GM03348 (cell line): ENCODE results near the gene PEX5L.
"Not testable (repeated sequence)": the region's sequence is repeated elsewhere in the genome, so short reads cannot be mapped to it uniquely, and the experiment has no call there.

Experiments
- DNase-seq: peaks from one replicate; pipeline ENCODE4 v3.0.0; 2012; ENCODE audit warnings: low spot score

Gene PEX5L, protein sequence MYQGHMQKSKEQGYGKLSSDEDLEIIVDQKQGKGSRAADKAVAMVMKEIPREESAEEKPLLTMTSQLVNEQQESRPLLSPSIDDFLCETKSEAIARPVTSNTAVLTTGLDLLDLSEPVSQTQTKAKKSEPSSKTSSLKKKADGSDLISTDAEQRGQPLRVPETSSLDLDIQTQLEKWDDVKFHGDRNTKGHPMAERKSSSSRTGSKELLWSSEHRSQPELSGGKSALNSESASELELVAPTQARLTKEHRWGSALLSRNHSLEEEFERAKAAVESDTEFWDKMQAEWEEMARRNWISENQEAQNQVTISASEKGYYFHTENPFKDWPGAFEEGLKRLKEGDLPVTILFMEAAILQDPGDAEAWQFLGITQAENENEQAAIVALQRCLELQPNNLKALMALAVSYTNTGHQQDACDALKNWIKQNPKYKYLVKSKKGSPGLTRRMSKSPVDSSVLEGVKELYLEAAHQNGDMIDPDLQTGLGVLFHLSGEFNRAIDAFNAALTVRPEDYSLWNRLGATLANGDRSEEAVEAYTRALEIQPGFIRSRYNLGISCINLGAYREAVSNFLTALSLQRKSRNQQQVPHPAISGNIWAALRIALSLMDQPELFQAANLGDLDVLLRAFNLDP

DNA sequence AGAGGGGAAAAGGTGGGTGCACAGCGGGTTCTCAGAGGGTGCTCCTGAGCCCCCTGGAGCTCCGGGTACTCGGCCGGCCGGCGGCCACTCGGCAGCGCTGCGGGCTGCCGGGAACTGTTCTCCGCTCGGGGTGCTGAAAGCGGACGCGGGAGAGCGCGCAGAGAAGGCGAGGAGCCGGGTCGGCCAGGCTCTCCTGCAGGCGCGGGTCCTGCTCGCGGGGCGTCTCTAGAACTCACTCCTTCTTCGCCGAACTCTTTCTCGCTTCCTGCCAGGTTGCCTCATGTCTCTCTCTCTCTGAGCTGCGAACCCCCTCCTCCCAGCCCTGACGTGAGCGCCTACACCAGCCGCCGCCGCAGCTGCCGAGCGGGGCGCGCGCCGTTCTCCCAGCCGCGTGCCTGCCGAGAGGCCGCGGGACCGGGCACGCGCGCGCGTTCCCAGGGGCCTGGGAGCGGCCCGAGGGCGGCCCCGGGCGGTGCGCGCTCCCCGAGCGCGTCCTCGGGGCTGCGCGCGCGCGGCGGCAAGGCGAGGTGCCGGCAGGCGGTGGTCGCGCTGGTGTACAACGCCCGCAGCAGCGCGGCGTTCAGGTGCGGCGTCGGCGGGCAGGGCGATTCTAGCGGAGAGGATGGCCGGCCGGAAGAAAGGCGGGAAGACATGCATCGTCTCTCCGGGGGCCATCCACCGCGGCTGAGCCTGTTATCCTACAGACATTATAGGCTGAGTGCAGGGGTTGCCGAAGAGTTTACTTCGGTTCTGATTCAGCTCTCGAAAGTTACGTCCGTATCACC lies at the start of gene PEX5L:
TSS of gene PEX5L (minus strand) at position 267 of the 785 bp plus-strand sequence. CDS start 338 bp downstream, outside the sequence.
- peak; percentile 87 for DNase-seq

DNA sequence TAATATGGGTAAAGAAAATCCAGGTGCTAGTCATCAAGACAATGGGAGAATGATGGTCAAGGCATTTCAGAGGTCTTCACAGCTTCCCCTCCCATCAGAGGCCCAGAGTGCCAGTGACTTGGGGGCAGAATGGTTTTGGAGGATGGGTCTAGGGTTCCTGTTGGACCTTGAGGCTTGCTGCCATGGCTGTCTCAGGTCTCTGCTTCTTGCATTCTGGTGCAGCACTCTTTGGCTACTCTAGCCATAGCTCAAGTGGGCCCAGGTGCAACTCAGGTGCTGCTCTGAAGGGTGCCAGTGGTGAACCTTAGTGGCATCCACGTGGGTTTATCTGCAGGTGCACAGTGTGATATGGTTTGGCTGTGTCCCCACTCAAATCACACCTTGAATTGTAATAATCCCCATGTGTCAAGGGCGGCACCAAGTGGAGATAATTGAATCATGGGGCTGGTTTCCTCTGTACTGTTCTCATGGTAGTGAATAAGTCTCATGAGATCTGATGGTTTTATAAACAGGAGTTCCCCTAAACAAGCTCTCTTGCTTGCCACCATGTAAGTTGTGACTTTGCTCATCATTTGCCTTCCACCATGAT lies 48.5 kb upstream of the PEX5L start:
- no peak for DNase-seq

DNA sequence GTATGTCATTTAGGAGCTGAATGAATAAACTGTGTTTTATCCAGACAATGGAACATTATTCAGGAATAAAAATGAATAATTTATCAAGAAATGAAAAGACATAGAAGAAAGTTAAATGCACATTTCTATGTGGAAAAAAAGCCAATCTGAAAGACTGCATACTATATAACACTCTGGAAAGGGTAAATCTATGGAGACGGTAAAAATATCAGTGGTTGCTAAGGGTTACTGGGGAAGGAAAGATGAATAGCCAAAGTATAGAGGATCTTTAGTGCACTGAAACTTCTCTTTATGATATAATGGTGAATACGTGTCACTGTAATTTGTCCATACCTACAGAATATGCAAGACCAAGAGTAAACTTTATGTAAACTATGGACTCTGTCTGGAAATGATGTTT lies 46.0 kb upstream of the PEX5L start:
- DNase-seq, result no peak

DNA sequence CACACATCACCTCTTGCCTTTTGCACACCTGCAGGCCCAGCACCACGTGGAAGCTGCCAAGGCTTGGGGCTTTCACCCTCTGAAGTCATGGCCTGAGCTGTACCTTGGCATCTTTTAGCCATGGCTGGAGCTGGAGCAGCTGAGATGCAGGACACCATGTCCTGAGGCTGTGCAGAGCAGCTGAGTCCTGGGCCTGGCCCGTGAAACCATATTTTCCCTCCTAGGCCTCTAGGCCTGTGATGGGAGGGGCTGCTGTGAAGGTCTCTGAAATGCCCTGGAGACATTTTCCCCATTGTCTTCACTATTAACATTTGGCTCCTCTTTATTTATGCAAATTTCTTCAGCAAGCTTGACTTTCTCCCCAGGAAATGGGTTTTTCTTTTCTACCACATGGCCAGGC lies 41.9 kb upstream of the PEX5L start:
- DNase-seq, result no peak

DNA sequence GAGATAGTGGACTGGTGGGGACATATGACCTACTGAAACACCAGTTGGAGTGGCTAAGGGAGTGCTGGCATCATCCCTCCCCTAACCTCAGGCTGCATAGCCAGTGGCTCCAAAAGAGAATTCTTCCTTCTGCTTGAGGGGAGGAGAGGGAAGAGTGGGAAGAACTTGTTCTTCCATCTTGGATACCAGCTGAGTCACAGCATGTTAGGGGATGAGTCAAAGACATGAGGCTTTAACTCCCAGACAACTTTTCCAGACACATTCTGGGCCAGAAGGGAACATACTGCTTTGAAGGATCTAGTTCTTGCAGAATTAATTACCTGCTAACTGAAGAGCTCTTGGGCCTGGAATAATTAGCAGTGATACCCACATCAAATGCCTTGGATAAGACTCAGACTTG lies 36.8 kb upstream of the PEX5L start:
- no peak for DNase-seq

DNA sequence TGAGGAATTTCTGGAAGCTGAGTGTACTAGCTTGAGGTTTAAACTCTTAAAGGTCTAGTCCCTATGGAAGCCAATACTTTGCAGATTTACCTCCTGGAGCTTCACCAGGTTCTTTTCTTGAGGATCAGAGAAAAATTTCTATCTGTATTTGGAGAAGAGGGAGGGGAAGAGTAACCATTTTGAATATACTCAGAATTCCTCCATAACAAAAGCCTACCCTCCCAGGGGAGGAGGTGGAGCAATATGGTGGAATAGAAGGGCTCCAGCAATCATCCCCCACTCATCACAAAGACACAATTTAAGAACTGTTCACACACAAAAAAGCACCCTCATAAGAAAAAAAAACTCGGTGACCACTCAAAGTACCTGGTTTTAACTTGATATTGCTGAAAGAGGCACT lies 36.0 kb upstream of the PEX5L start:
- DNase-seq, result no peak

DNA sequence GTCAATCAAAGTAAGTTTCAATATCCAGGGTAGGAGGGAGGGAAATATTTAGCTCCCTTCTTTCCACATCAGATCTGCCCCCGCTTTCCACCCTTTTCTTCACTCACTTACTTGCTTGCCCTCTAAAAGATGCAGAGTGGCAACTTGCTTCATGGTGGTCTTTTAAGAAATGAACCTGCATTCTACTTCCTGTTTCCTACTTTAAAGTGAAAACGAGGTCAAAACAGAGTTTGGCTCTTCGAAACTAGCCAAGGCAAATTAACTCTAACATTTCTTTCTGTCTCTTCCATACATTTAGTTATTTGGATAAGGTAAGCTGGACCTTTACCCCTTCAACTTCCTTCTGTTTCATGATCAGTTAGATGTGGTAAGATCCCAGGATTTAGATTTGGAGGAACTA lies 34.2 kb upstream of the PEX5L start:
- no peak for DNase-seq

DNA sequence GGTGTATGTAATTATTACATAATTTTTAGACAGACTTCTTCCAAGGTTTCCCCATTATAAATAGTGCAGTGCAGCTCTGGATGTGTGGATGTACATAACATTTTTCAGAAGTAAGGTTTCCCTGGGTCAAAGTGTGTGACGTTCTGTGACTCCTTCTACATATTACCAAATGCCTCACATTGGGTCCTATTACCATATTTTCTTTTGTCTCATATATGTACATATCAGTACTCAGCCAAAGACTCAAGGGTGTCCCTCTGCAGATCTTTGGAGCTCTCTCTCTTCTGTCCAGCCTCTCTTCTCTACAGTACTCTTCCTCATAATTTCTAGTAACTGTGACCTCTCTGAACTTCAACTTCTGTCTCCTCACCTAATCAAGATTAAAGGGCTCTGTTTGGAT lies 31.3 kb upstream of the PEX5L start:
- DNase-seq, result no peak

DNA sequence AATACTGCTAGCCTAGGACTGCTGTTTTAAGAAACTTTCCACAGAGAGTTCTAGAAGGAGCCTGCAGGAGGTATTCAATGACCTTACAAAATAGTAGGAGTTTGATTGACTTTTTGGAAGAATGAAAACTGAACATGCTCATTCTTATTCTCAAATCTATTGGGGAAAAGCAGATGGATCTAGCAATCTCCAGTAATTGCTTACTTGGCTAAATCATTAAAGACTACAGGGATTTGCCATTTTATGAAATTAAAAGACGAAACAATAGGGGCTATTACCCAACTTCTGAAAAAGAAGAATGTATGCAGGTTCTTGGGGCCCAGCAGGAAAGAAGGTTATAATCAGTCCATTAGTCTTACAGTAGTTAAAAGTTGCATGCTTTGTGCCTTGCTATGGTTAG lies 29.9 kb upstream of the PEX5L start:
- DNase-seq, result no peak

DNA sequence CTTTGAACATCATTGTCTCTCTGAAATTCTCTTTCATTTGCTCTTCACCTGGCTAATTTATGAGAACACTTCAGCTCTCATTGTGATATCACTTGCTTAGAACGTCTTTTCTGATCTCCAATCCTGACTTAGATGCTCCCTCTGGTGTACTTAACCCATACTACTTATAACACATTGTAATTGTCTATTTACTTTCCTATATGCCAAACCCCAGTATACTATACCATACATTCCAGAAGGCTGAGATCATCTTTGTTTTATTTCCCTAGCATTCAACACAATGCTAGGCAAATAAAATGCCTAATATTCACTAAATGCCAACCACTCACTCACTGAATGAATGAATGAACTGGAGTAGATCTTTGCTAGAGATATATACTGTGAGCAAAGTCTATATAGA lies 27.0 kb upstream of the PEX5L start:
- no peak for DNase-seq

DNA sequence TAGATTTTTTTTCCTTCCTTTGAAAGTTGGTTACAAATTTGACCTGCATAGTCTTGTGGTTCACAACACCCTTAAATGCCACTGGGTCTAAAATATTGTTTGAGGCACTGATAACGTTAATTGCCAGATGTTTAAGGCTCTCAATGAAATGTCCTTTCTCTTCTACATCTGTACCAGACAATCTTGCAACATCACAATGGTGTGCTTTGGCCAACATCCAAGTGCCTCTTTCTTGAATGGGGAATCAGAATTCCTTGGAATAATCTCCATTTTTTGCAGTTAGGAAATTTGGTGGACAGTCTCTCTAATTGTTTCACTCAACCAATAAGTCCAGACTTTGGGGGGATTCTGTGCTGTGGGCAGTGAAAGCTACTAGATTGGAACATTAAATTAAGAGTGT lies 26.0 kb upstream of the PEX5L start:
- no peak for DNase-seq

DNA sequence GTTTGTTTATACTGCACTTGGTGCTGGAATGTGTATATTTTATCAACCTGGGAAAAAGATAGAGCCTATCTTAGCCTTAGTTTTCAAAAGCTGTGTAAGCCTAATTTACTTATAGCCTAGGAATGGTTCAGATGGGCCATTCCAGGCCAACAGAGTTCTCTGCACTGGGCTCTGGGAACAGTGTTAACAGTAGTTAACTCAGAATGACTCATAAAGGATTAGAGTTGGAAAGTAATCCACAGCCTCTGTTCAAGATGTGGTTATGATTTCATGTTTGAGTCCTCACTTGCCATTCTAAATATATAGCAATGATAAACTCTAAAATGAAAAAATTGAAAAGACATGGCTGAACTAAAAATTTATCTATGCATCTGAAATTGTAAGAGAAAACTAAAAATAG lies 22.6 kb upstream of the PEX5L start:
- peak; percentile 9 for DNase-seq

DNA sequence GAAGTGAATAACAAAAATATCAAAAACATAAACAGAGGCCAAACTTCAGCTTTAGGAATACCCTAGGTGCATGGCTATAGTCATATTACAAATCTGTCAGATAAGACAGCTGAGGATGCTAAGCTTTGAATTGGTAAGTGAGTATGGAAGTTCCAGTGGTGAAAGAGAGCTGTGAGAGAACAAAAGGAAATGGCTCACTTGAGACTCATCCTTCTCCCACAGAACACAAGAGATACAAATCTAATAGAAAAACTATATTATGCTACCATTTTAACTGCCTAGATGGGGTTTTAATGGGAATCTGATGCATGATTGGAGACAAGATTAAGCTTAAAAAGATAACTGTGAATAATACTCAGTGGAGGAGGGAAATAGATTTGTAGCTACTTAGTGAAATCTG lies 21.5 kb upstream of the PEX5L start:
- no peak for DNase-seq

DNA sequence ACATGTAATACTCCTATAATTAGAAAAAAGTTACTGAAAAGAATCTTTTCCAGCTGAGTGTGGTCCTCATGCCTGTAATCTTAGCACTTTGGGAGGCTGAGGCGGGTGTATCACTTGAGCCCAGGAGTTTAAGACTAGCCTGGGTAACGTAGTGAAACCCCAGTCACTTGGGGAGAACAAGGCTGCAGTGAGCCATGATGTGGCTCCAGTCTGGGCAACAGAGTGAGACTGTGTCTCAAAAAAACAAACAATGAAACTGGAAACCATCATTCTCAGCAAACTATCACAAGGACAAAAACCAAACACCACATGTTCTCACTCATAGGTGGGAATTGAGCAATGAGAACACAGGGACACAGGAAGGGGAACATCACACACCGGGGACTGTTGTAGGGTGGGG lies 18.9 kb upstream of the PEX5L start:
- not testable (repeated sequence) for DNase-seq

DNA sequence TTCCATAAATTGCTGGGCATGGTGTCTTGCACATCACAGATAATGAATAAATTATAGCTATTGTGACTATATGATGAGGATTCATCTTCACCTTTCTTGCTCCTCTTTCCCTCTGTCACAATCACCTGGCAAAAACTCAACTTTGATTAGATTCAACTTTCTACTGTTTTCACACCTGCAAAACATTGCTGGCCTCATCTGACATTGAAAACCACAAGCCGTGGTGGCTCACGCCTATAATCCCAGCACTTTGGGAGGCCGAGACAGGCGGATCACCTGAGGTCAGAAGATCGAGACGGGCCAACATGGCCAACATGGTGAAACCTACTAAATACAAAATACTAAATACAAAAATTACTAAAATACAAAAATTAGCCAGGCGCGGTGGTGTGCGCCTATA lies 12.7 kb upstream of the PEX5L start:
- DNase-seq, result no peak

DNA sequence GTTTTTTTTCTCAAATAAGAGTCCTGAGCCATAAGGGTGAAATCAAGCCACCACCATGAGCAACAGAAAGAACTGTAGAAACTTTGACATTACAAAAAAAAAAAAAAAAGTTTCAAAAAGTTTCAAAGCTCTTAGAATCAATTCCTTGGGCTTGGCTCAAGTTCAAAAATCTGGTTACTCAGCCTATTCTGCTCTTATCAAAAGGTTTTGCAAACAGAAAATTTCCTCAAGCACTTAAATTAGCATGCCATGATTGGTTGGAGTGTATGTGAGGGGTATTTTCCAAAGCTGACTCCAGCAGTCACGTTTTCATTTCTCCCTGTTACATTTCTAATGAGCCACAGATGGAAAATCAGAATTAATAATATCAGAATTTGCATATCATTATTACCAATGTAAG lies 12.1 kb upstream of the PEX5L start:
- peak; percentile 3 for DNase-seq

DNA sequence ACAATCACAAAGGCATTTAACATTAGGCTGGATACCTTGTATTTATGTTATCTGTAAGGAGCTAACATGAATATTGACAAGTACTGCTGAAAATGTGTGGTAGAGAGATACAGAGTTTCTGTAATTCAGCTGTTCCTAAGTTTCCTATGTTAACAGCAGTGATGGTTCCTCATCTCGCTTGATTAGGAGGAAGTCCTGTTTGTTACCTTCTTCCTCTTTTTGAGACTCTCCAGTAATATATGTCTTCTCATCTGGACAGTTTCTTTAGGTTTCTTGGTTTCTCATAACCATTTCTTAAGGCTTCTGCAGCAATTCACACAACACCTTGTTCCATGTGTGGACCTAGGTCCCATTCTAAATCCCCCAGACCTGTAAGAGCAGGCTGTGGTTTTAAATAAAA lies 11.4 kb upstream of the PEX5L start:
- DNase-seq, result no peak

DNA sequence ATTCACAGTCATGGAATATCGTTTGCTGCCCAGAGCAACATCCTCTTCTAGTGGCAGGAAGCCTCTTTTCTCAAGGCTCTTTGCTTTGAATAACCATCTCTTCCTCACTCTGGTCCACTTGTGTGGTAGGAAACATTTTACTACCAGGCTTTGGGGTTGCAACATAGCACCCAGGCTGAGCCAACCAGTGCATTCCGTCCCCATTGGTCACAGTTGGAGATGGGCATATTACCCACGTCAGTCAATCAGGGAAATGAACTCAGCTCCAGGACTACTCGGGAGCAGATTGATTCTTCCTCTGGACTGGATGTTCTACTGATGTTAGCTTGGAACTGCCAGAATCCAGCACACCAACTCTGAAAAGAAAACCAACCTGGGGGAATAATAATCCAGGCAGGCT lies 4.2 kb upstream of the PEX5L start:
- no peak for DNase-seq

DNA sequence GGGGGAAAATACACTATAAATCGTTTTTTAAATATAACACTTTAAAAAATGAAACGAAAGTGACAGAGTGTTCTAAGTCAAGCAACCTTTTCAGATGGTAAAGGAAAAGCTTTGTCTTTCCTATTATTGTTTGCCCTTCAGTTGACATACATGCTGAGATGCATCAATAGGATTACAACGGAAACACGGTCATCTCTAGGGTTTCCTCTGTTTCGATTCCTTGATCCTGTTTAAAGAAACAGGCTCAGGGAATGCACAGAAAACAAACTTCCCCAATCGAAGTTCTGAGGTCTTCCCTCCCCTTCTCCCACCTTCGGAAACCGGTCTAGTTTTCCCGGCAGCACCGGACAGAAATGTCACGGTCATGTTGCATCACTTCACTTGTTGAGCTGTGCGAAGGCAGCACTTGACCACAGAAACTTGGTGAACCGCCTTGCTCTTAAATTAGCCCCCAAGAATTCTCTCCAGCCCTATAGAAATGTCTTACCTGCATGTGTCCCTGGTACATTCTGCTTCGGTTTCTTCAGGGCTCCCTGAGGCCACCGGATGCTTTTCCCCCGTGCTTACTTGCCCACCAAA lies 556 bp downstream of the PEX5L start:
- DNase-seq, result no peak

DNA sequence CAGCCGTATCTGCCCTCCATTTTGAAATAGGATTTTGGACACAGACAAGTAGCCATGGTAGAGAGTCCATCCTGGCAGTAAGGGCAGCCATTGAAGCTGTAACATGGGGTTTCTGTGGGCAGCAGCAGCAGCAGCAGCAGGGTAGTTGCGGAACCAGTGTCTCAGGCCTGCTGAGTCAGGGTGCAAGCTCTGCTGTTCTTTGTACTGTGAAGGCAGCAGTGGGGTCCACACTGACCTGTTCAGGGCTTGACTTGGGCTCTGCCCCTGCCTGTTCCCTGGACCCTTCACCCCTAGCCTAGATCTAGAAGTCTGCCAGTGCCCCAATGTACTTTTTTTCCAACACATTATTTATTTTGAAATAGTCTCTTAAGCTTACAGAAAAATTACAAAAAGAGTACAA lies 9.7 kb downstream of the PEX5L start:
- DNase-seq, result no peak

DNA sequence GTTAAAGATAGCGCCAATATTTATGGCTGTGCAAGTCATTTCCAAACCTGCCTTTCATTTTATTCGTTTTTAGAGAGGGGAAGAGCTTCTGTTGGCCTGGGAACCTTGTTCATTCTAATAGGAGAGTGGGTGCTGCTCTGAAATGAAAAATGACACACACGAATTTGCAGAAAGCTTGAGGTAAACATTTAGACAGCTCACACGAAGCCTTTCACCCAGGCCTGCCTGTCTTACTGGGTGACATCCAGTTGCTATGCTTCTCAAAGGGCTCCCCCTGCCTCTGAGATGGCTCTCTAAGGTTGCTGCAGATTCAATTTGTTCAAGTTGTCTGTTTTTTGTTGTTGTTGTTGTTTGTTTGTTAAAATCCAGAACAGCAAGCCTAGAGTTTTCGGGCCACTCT lies 18.2 kb downstream of the PEX5L start:
- no peak for DNase-seq

DNA sequence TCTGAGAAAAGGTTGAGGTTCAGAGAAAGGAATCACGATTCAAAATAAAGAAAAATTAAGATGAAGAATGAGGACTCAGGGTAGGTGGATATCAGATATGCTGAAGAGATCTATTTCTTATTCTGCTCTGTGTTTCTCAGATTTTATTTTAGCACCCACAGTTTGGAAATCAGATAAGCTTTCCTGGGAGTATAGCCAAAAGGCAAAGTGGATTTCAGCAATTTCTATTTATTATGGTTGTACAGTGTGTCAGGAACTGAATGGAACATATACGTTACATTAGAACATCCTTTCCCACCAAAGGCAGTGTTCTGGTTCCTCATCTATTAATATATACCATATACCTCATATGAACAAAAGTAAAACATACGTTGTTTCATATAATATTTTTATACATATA lies 18.9 kb downstream of the PEX5L start:
- no peak for DNase-seq
